Fibroblast of lung (primary cell): ENCODE data around the gene ASIC3. TPM values are rescaled to one million over a fixed set of nuclear protein-coding genes. Genes with fewer than 3 reads are reported as not detected.
A peak's percentile ranks its signal among the peaks of the same experiment; 100 is the strongest.

Experiments used
- DNase-seq, 2 donors: peaks; one replicate each; pipeline versions ENCODE4 v3.0.0 to v3.0.0-alpha.2; 2010; ENCODE audit warnings: low read depth in 2 of 2
- H2AFZ ChIP-seq: 2 replicates; pipeline ENCODE4 v1.5.1; 2012; ENCODE audit warnings: low read length, control low read depth, inconsistent platforms
- H3K27ac ChIP-seq: 2 replicates; pipeline ENCODE4 v1.5.1; 2011; ENCODE audit warnings: low read length, control low read depth; ENCODE audit not compliant: insufficient read depth
- H3K27me3 ChIP-seq: 2 replicates; pipeline ENCODE4 v1.5.1; 2011; ENCODE audit warnings: mild to moderate bottlenecking, low read length; ENCODE audit not compliant: control insufficient read depth, insufficient read depth
- H3K36me3 ChIP-seq: 2 replicates; pipeline ENCODE4 v1.5.1; 2011; ENCODE audit warnings: low read length; ENCODE audit not compliant: control insufficient read depth, insufficient read depth
- H3K4me1 ChIP-seq: 2 replicates; pipeline ENCODE4 v1.5.1; 2011; ENCODE audit warnings: low read length; ENCODE audit not compliant: control insufficient read depth, insufficient read depth; ENCODE audit errors: extremely low read depth
- H3K4me2 ChIP-seq: 2 replicates; pipeline ENCODE4 v1.5.1; 2011; ENCODE audit warnings: low read length, control low read depth; ENCODE audit not compliant: insufficient read depth; ENCODE audit errors: extremely low read depth
- H3K4me3 ChIP-seq, 4 experiments: fragments of 200-600 bp in 1 of 4; sonication (generic) in 1 of 4; replicated peaks in 1 of 4; 2 replicates each; pipeline ENCODE4 v1.5.1; 2011 to 2016; ENCODE audit warnings: low read length in 4 of 4, low read depth in 3 of 4, mild to moderate bottlenecking in 3 of 4, control low read depth in 2 of 4, inconsistent platforms in 1 of 4, mixed read lengths in 1 of 4; ENCODE audit not compliant: insufficient read depth in 1 of 4; ENCODE audit errors: control extremely low read depth in 1 of 4
- H3K79me2 ChIP-seq: 2 replicates; pipeline ENCODE4 v1.5.1; 2012; ENCODE audit warnings: mild to moderate bottlenecking, low read length, inconsistent platforms; ENCODE audit not compliant: control insufficient read depth, insufficient read depth
- H3K9ac ChIP-seq: 2 replicates; pipeline ENCODE4 v1.5.1; 2011; ENCODE audit warnings: mild to moderate bottlenecking, low read length, control low read depth; ENCODE audit not compliant: insufficient read depth
- H3K9me3 ChIP-seq: 2 replicates; pipeline ENCODE4 v1.5.1; 2012; ENCODE audit warnings: low read depth, low read length; ENCODE audit not compliant: control insufficient read depth, insufficient read depth
- H4K20me1 ChIP-seq: 2 replicates; pipeline ENCODE4 v1.5.1; 2011; ENCODE audit warnings: low read length; ENCODE audit not compliant: control insufficient read depth, insufficient read depth; ENCODE audit errors: extremely low read depth
- CTCF ChIP-seq, 2 donors: IDR thresholded peaks in 1 of 2; conservative IDR thresholded peaks in 1 of 2; 1 replicate in 1 of 2; 2 replicates in 1 of 2; pipeline ENCODE4 v1.5.1; 2011 to 2012; ENCODE audit warnings: low read length in 2 of 2, control low read depth in 1 of 2, inconsistent platforms in 1 of 2, low read depth in 1 of 2, mild to moderate bottlenecking in 1 of 2
- EZH2 ChIP-seq: IDR thresholded peaks from 2 replicates; pipeline ENCODE4 v1.5.1; 2012; ENCODE audit warnings: low read length, control low read depth, mild to moderate bottlenecking; ENCODE audit errors: missing control alignments
- polyA plus RNA-seq, 2 donors: library from polyadenylated mRNA; depleted of rRNA in 1 of 2; stranded (reverse) in 1 of 2; unstranded in 1 of 2; fragments of >200 nt; gene quantifications; 2 replicates each; pipeline ENCODE4 v1.2.1, GENCODE V29; 2011 to 2012; ENCODE audit warnings: missing spikeins in 1 of 2
- total RNA-seq: library from RNA; depleted of rRNA; stranded (reverse); fragments of >200 nt; gene quantifications from 2 replicates; pipeline ENCODE4 v1.2.1, GENCODE V29; 2014

Gene ASIC3
- total and polyA plus RNA-seq, 2 donors (not counting 1 experiment from before 2014, with no cell fraction given) = 0.07 to 0.17 TPM

GRCh38 chr7:151058781-151059366 lies 10.5 kb downstream of the ASIC3 start:
- H3K4me3 ChIP-seq = peak overlapping the region; percentile 55 to 89 (median 81)
- no peak overlapping the region for H2AFZ ChIP-seq
- H3K36me3 ChIP-seq = peaks cover 1% of the 10 kb centered on the region
- H3K79me2 ChIP-seq = peaks cover 33% of the 10 kb centered on the region
- H4K20me1 ChIP-seq = no peaks in the 10 kb centered on the region
- peak in 1 of 2 donors; percentile 58 for DNase-seq
- peak overlapping the region; percentile 93 for H3K27ac ChIP-seq
- peak overlapping the region; percentile 71 for H3K4me2 ChIP-seq
- H3K9ac ChIP-seq = peak overlapping the region; percentile 74
- TF ChIP-seq EZH2 (no peak), CTCF (conservative IDR thresholded peaks at IDR 0.05 in 1 of 2, IDR thresholded peaks at IDR 0.05 in 1 of 2; ENCODE audit: low read depth in 1 of 2, low read length in 2 of 2) (no peak)
- H3K27me3 ChIP-seq = no peaks in the 10 kb centered on the region
- H3K4me1 ChIP-seq = peaks cover 23% of the 10 kb centered on the region
- H3K9me3 ChIP-seq = no peaks in the 10 kb centered on the region

GRCh38 chr7:151059367-151060112 lies 11.2 kb downstream of the ASIC3 start, which contains the start of gene SLC4A2:
TSS of gene SLC4A2 (plus strand) at chr7:151059589. CDS start at chr7:151061988, 2,399 bp downstream.
- Histone ChIP-seq H3K9me3 (no peaks in the 10 kb centered on the region), H3K79me2 (peaks cover 33% of the 10 kb centered on the region)

More at GRCh38 chr7:151059367-151060112, 11.2 kb downstream of the ASIC3 start, which contains the start of gene SLC4A2:
- H3K4me3 ChIP-seq = peak within 1 kb of the TSS; percentile 80 to 89 (median 81)
- TF ChIP-seq EZH2 = no peak
- TF ChIP-seq CTCF (conservative IDR thresholded peaks at IDR 0.05 in 1 of 2, IDR thresholded peaks at IDR 0.05 in 1 of 2; ENCODE audit: low read depth in 1 of 2, low read length in 2 of 2) = peak; percentile 9 to 43
- peak within 1 kb of the TSS; percentile 74 for H3K9ac ChIP-seq
- H3K27ac ChIP-seq = peak within 1 kb of the TSS; percentile 93
- peaks cover 23% of the 10 kb centered on the region for H3K4me1 ChIP-seq
- peaks cover 3% of the 10 kb centered on the region for H3K36me3 ChIP-seq
- DNase-seq = peak; percentile 64 to 71
- no peaks in the 10 kb centered on the region for H4K20me1 ChIP-seq
- H3K4me2 ChIP-seq = peak within 1 kb of the TSS; percentile 93
- H3K27me3 ChIP-seq = no peaks in the 10 kb centered on the region
- H2AFZ ChIP-seq = peak within 1 kb of the TSS; percentile 15
